ENCODE data around the gene AGK.

Gene AGK

GRCh38 chr7:141697211-141697871 is 146.1 kb downstream of the AGK start:
- TF ChIP-seq CTCF (IDR thresholded peaks at IDR 0.05; ENCODE audit: insufficient read depth, missing control alignments), result no peak
- FAIRE-seq (no peak), DNase-seq (ENCODE audit: insufficient read length, low spot score) (no peak)

- TF ChIP-seq CTCF (IDR thresholded peaks at IDR 0.05; ENCODE audit: insufficient read depth, missing control alignments), result no peak
- FAIRE-seq, result no peak
- no peak for DNase-seq (ENCODE audit: insufficient read length, low spot score)
Observed at GRCh38 chr7:141698247-141699015, 147.2 kb downstream of the AGK start.

- TF ChIP-seq CTCF (IDR thresholded peaks at IDR 0.05; ENCODE audit: insufficient read depth, missing control alignments), result no peak
- FAIRE-seq, result no peak
- DNase-seq (ENCODE audit: insufficient read length, low spot score), result no peak
Observed at GRCh38 chr7:141699860-141700259, 148.7 kb downstream of the AGK start.

GRCh38 chr7:141700296-141700847 is 149.2 kb downstream of the AGK start:
- no peak for DNase-seq (ENCODE audit: insufficient read length, low spot score)
- no peak for TF ChIP-seq CTCF (IDR thresholded peaks at IDR 0.05; ENCODE audit: insufficient read depth, missing control alignments)
- peak; percentile 51 for FAIRE-seq

GRCh38 chr7:141700848-141701371 is 149.7 kb downstream of the AGK start:
- TF ChIP-seq CTCF (IDR thresholded peaks at IDR 0.05; ENCODE audit: insufficient read depth, missing control alignments), result no peak
- no peak for FAIRE-seq
- peak; percentile 31 for DNase-seq (ENCODE audit: insufficient read length, low spot score)

- TF ChIP-seq CTCF (IDR thresholded peaks at IDR 0.05; ENCODE audit: insufficient read depth, missing control alignments), result no peak
- DNase-seq (ENCODE audit: insufficient read length, low spot score) (no peak), FAIRE-seq (no peak)
Observed at GRCh38 chr7:141701489-141702046, 150.4 kb downstream of the AGK start.
